Activated naive CD8-positive, alpha-beta T cell treated with anti-CD3 and anti-CD28 coated beads, Interleukin-2, amount 50 U/mL, for 24 hours (primary cell): ENCODE results near the gene KLF11.

Source experiments
- ATAC-seq: fragments of 150-1000 bp; cut with Tn5 transposase; one replicate; pipeline ENCODE4 v1.10.0; 2021
- DNase-seq: peaks from one replicate; pipeline ENCODE4 v3.0.0; 2021
- H3K27ac Mint-ChIP-seq: one replicate; pipeline ENCODE4 v1.8.0; 2021; ENCODE audit warnings: mild to moderate bottlenecking, mixed read lengths
- H3K27me3 Mint-ChIP-seq: one replicate; pipeline ENCODE4 v1.8.0; 2021; ENCODE audit warnings: mixed read lengths
- H3K36me3 Mint-ChIP-seq: one replicate; pipeline ENCODE4 v1.8.0; 2021; ENCODE audit warnings: low read depth, mixed read lengths
- H3K4me1 Mint-ChIP-seq: one replicate; pipeline ENCODE4 v1.8.0; 2021; ENCODE audit warnings: mixed read lengths
- H3K4me3 Mint-ChIP-seq: one replicate; pipeline ENCODE4 v1.8.0; 2021; ENCODE audit warnings: mild to moderate bottlenecking, moderate library complexity, mixed read lengths
- H3K9me3 Mint-ChIP-seq: one replicate; pipeline ENCODE4 v1.8.0; 2021; ENCODE audit warnings: mixed read lengths

The KLF11 gene

DNA sequence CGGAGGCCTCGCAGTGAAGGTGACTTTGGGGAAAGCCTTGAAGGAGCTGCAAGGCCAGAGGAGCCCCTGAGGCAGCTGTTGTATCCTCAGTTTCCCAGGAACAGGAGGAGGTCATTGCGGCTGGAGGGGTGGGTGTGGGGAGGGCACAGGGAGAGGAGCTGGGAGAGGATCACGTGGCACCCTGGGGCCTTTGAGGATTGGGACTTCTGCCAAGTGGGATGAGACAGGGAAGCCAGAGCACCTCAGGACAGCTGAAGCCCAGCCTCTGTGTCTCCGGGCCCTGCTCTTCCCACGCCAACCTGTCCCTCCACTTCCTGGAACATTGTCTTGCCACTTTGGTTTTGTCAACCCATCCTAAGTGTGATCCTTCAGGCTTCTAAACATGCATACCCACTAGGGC lies 59.8 kb downstream of the KLF11 start:
- H3K27me3 Mint-ChIP-seq = peaks cover 2% of the 10 kb centered on the region
- H3K27ac Mint-ChIP-seq = no peak overlapping the region
- ATAC-seq (no peak), DNase-seq (no peak)
- no peaks in the 10 kb centered on the region for H3K4me1 Mint-ChIP-seq
- H3K9me3 Mint-ChIP-seq = peaks cover 11% of the 10 kb centered on the region
- H3K4me3 Mint-ChIP-seq = no peak overlapping the region
- no peaks in the 10 kb centered on the region for H3K36me3 Mint-ChIP-seq
